ENCODE data around the gene RSU1. TPM values are rescaled to one million over a fixed set of nuclear protein-coding genes. Genes with fewer than 3 reads are reported as not detected.
"Not testable (repeated sequence)": the region's sequence is repeated elsewhere in the genome, so short reads cannot be mapped to it uniquely, and the experiment has no call there.

The RSU1 gene
- total RNA-seq, 1 experiment from 2014 or later, result 64.9 TPM

DNA sequence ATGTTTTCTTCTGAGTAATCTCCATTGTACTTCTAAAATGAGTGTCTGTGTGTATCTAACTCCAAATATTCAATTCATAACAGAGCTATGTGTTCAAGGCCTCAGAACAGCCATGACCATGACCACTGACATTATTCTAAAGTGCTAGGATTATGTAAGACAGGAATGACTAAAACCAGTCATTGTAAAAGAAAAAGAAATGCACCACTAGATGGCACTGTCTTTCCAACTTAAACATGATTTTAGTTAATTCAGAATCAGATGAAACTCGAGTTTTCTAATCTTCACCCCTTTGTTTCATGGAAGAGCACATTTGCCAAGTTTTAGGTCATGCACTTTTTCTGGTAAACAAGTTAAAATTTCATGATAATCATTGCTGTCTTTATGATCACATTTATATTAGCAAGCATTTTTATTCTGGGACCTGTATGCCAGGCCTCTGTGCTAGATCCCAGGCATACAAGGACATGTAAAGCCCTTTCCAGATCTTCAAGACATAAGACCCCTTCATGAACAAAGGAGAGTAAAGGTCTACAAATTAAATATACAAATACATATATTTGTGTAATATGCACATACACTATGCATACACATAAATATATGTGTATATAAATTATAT, 26.1 kb upstream of the RSU1 start:
- peak; percentile 22 for DNase-seq
- Histone ChIP-seq H3K27me3 (ENCODE audit: control insufficient read depth, insufficient read depth, low read length) (no peaks in the 10 kb centered on the region), H3K36me3 (replicated peaks; ENCODE audit: control insufficient read depth, insufficient read depth, low read length) (no peaks in the 10 kb centered on the region), H3K4me3 (ENCODE audit: insufficient read depth, low read depth, low read length) (no peak overlapping the region)

DNA sequence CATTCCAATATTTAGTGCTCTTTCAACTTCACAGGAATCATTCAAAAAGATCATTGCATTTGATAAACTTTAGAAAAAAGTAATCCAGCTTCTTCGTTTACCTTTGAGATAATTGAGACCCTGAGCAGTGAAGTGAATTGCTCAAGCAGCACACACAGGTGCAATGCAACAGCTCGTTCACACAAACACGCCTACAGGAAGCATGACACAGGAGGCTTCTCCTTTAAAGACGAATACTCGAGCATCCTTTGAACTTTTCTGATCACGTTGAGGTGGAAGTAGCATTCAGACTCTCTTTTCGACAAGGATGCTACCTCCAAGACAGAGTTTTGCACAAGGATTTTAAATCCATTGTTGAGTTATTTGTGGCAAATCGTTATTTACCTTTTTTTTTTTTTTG, 18.0 kb upstream of the RSU1 start:
- no peak for DNase-seq
- no peak overlapping the region for H3K4me3 ChIP-seq (ENCODE audit: insufficient read depth, low read depth, low read length)

GRCh38 chr10:16832351-16833080, 15.3 kb upstream of the RSU1 start:
- no peak for DNase-seq
- Histone ChIP-seq H3K27me3 (ENCODE audit: control insufficient read depth, insufficient read depth, low read length) (no peaks in the 10 kb centered on the region), H3K36me3 (replicated peaks; ENCODE audit: control insufficient read depth, insufficient read depth, low read length) (no peaks in the 10 kb centered on the region), H3K4me3 (ENCODE audit: insufficient read depth, low read depth, low read length) (no peak overlapping the region)

More for the DNA sequence above, 18.0 kb upstream of the RSU1 start:
- Histone ChIP-seq H3K27me3 (ENCODE audit: control insufficient read depth, insufficient read depth, low read length) (no peaks in the 10 kb centered on the region), H3K36me3 (replicated peaks; ENCODE audit: control insufficient read depth, insufficient read depth, low read length) (no peaks in the 10 kb centered on the region)

- Histone ChIP-seq H3K27me3 (ENCODE audit: control insufficient read depth, insufficient read depth, low read length) (no peaks in the 10 kb centered on the region), H3K4me3 (ENCODE audit: insufficient read depth, low read depth, low read length) (no peak overlapping the region), H3K36me3 (replicated peaks; ENCODE audit: control insufficient read depth, insufficient read depth, low read length) (no peaks in the 10 kb centered on the region)
- DNase-seq, result no peak
These were observed 11.5 kb upstream of the RSU1 start for GRCh38 chr10:16828701-16829175.

DNA sequence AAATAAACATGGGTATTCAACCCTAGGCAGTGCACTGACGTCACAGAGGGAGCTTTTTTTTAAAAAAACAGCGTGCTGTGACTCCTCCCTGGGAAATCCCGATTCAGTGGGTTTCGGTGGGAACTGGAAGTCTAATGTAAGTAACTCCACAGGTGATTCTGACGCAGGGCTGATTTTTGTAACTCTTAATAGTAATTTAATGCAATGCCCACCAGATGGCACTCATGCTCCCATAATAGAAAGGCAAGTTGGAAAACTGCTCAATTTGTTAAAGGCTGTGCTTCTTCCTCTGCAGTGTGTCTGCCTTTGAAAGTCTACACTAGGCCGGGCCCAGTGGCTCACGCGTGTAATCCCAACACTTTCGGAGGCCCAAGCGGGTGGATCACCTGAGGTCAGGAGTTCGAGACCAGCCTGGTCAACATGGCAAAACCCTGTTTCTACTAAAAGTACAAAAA, 10.9 kb upstream of the RSU1 start:
- Histone ChIP-seq H3K4me3 (ENCODE audit: insufficient read depth, low read depth, low read length) (no peak overlapping the region), H3K36me3 (replicated peaks; ENCODE audit: control insufficient read depth, insufficient read depth, low read length) (no peaks in the 10 kb centered on the region), H3K27me3 (ENCODE audit: control insufficient read depth, insufficient read depth, low read length) (no peaks in the 10 kb centered on the region)
- DNase-seq, result peak; percentile 41

- DNase-seq; H3K27me3 ChIP-seq (ENCODE audit: control insufficient read depth, insufficient read depth, low read length); H3K36me3 ChIP-seq (replicated peaks; ENCODE audit: control insufficient read depth, insufficient read depth, low read length); H3K4me3 ChIP-seq (ENCODE audit: insufficient read depth, low read depth, low read length): not testable (repeated sequence)
These were observed 10.2 kb upstream of the RSU1 start for GRCh38 chr10:16827474-16827873.

DNA sequence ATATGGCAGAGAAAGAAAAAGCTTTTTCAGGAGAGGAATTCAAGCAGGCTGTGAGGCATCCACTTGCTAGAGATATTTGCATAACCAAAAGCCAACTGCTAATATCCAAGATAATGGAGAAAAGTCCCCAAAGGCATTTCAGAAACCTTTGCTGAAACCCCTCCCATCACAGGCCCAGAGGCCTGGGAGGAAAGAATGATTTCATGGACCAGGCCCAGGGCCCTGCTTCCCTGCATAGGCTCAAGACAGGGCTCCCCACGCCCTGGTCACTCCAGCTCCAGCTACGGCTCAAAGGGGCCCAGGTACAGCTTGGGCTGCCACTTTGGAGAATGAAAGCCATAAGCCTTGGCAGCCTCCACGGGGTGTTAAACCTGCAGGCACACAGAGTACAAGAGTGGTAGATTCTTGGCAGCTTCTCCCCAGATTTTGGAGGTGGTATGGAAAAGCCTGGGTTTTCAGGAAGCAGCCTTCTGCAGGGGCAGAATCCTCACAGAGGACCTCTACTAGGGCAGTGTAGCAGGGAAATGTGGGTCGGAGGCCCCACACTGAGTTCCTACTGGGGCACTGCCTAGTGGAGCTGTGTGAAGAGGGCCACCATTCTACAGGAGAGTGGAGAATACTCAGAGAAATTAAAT, 5.6 kb upstream of the RSU1 start:
- Histone ChIP-seq H3K36me3 (replicated peaks; ENCODE audit: control insufficient read depth, insufficient read depth, low read length) (no peaks in the 10 kb centered on the region), H3K4me3 (ENCODE audit: insufficient read depth, low read depth, low read length) (no peak overlapping the region), H3K27me3 (ENCODE audit: control insufficient read depth, insufficient read depth, low read length) (no peaks in the 10 kb centered on the region)
- DNase-seq, result no peak

DNA sequence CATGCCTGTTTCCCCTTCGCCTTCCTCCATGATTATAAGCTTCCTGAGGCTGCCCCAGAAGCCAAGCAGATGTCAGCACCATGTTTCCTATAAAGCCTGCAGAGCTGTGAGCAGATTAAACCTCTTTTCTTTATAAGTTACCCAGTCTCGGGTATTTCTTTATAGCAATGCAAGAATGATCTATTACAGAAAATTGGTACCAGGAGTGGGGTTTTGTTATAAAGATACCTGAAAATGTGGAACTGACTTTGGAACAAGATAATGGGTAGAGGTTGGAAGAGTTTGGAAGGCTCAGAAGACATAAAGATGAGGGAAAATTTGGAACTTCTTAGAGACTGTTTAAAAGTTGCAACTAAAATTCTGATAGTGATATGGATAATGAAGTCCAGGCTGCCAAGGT, 4.8 kb upstream of the RSU1 start:
- H3K4me3 ChIP-seq (ENCODE audit: insufficient read depth, low read depth, low read length), result no peak overlapping the region
- no peaks in the 10 kb centered on the region for H3K36me3 ChIP-seq (replicated peaks; ENCODE audit: control insufficient read depth, insufficient read depth, low read length)
- no peaks in the 10 kb centered on the region for H3K27me3 ChIP-seq (ENCODE audit: control insufficient read depth, insufficient read depth, low read length)
- DNase-seq, result no peak

DNA sequence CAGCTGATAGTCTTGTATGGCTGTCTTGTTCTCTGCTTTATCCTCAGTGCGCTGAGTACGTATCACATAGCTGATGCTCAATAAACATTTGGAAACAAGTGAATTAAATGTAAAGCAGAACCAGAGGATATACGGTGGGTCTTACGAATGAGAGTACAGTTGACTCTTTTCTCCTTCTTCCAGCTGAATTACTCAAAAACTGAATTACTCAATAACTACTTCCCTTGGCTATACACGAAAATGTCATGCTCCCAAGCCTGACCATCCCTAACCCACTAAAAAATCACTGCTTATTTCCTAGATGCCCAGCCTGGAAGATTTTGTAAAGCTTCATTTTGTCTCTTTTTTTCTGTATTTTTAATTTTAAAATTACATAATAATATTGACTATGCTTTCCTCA, 3.2 kb upstream of the RSU1 start:
- Histone ChIP-seq H3K36me3 (replicated peaks; ENCODE audit: control insufficient read depth, insufficient read depth, low read length) (no peaks in the 10 kb centered on the region), H3K27me3 (ENCODE audit: control insufficient read depth, insufficient read depth, low read length) (no peaks in the 10 kb centered on the region), H3K4me3 (ENCODE audit: insufficient read depth, low read depth, low read length) (no peak overlapping the region)
- no peak for DNase-seq

DNA sequence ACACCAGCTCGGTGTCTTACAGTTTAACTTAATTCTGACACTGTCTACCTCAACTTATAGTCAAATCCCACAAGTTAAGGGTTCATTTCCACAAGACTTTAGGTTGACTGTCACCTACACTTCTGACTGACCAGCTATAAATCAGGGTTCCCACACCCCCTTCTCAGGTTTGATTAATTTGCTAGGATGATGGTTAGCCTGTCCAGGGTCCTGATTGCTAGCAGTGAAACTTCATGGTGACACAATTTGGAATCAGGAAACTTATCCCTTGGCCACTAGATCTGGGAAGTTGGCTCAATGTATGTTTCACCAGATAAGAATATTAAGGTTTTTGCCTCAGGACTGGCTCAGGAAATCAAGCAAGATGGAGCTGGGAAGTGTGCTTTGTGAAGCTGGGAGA, 2.8 kb upstream of the RSU1 start:
- no peak for DNase-seq

DNA sequence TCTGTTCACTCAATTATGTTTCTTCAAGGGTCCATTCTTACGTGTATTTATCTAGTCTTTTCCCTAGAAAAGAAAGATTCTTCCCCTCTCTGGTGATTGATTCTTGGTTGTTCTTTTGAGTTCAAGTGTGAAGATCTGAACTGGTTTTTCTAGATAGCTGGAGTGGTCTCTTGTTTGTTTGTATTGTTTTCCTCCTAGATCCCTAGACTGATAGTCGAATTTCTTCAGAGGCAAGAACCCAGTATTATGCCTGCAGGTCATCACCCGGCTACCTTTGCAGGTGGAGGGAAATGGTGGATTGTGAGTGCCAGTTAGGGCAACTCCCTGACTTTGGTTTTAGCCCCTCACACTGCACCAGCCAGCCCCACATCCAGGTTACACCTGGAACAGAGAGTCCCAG, 2.2 kb upstream of the RSU1 start:
- Histone ChIP-seq H3K36me3 (replicated peaks; ENCODE audit: control insufficient read depth, insufficient read depth, low read length) (no peaks in the 10 kb centered on the region), H3K27me3 (ENCODE audit: control insufficient read depth, insufficient read depth, low read length) (no peaks in the 10 kb centered on the region), H3K4me3 (ENCODE audit: insufficient read depth, low read depth, low read length) (no peak overlapping the region)
- DNase-seq, result no peak

More for the DNA sequence above, 2.8 kb upstream of the RSU1 start:
- H3K27me3 ChIP-seq (ENCODE audit: control insufficient read depth, insufficient read depth, low read length), result no peaks in the 10 kb centered on the region
- H3K4me3 ChIP-seq (ENCODE audit: insufficient read depth, low read depth, low read length), result no peak overlapping the region
- H3K36me3 ChIP-seq (replicated peaks; ENCODE audit: control insufficient read depth, insufficient read depth, low read length), result no peaks in the 10 kb centered on the region

DNA sequence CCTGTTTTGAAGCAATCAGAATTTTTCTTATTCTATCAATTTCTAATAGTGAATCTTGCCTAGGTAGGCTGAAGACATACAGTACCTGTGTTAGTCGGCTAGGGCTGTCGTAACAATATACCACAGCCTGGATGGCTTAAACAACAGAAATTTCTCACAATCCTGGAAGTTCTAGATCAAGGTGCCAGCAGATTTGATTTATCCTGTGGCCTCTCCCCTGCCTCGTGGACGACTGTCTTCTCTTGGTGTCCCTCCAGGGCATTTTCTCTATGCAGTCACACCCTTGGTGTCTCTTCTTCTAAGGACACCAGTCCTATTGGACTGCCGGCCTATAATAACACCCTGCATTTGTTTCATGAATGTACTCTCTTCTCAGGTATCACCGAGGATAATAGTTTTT, 1.8 kb upstream of the RSU1 start:
- Histone ChIP-seq H3K27me3 (ENCODE audit: control insufficient read depth, insufficient read depth, low read length) (no peaks in the 10 kb centered on the region), H3K4me3 (ENCODE audit: insufficient read depth, low read depth, low read length) (no peak overlapping the region), H3K36me3 (replicated peaks; ENCODE audit: control insufficient read depth, insufficient read depth, low read length) (no peaks in the 10 kb centered on the region)
- DNase-seq, result no peak

DNA sequence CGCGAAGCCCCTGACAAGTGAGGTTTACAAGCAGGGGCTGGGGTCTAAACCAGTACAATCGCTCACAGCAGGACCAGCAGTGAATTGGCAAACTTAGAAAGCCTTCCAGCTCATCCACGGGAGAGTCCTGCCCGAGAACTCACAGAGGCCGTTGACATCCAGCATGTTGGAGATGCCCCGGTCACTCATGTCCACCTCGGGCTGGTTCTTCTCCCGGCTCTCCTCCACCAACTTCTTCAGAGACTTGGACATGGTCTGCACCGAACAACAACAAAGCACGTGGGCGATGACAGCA, 447 bp downstream of the RSU1 start:
- peak overlapping the region; percentile 95 for H3K4me3 ChIP-seq (ENCODE audit: insufficient read depth, low read depth, low read length)
- H3K36me3 ChIP-seq (replicated peaks; ENCODE audit: control insufficient read depth, insufficient read depth, low read length), result no peaks in the 10 kb centered on the region
- no peaks in the 10 kb centered on the region for H3K27me3 ChIP-seq (ENCODE audit: control insufficient read depth, insufficient read depth, low read length)
- peak; percentile 19 for DNase-seq

GRCh38 chr10:16816171-16816570, 1.1 kb downstream of the RSU1 start:
- Histone ChIP-seq H3K36me3 (replicated peaks; ENCODE audit: control insufficient read depth, insufficient read depth, low read length) (no peaks in the 10 kb centered on the region), H3K4me3 (ENCODE audit: insufficient read depth, low read depth, low read length) (no peak overlapping the region), H3K27me3 (ENCODE audit: control insufficient read depth, insufficient read depth, low read length) (no peaks in the 10 kb centered on the region)
- peak; percentile 30 for DNase-seq

GRCh38 chr10:16814012-16814411, 3.2 kb downstream of the RSU1 start:
- no peak overlapping the region for H3K4me3 ChIP-seq (ENCODE audit: insufficient read depth, low read depth, low read length)
- no peak for DNase-seq
- H3K27me3 ChIP-seq (ENCODE audit: control insufficient read depth, insufficient read depth, low read length), result no peaks in the 10 kb centered on the region
- H3K36me3 ChIP-seq (replicated peaks; ENCODE audit: control insufficient read depth, insufficient read depth, low read length), result no peaks in the 10 kb centered on the region
